K562 (cell line): ENCODE results near the gene ETV3. TPM values are rescaled to one million over a fixed set of nuclear protein-coding genes. Genes with fewer than 3 reads are reported as not detected.

Experiments used
- ATAC-seq: fragments of 200-7000 bp; cut with Tn5 transposase; 3 replicates; pipeline ENCODE4 v1.9.1; 2020; ENCODE audit warnings: moderate library complexity
- BruUV-seq: library from RNA; stranded (reverse); fragments of 400-500 nt; replicated peaks from 2 replicates; lab custom pipeline; 2021; lab: Mats Ljungman, UMichigan
- CTCF ChIA-PET: fragments of 300-600 bp; formaldehyde crosslinking; extraction: SDS; loops from one replicate; lab custom pipeline; 2021; ENCODE audit warnings: low intra/inter-chr PET ratio; lab: Yijun Ruan, JAX
- POLR2A ChIA-PET: fragments of 300-600, 350-650 bp; sonication (Branson Sonifier 250); formaldehyde crosslinking; extraction: SDS; loops from one replicate; lab custom pipeline; 2021; ENCODE audit warnings: antibody characterized with exemption, inconsistent platforms; lab: Yijun Ruan, JAX
- DNase-seq, 4 experiments: peaks; one replicate each; pipeline versions ENCODE4 v3.0.0 to v3.0.0-alpha.2; 2011 to 2018; ENCODE audit warnings: low spot score in 3 of 4, mixed read lengths in 3 of 4; ENCODE audit errors: extremely low read depth in 1 of 4
- FAIRE-seq: peaks from 2 replicates; lab custom pipeline; 2011; peaks lifted over from hg19 to GRCh38; lab: Jason Lieb, UNC
- H2AFZ ChIP-seq: 2 replicates; pipeline ENCODE4 v1.6.0; 2011; ENCODE audit warnings: low read depth, low read length, control low read depth, inconsistent platforms
- H3K27ac ChIP-seq: fragments of 200-600 bp; 3 replicates; pipeline ENCODE4 v1.8.0; 2011; ENCODE audit warnings: low read depth, mild to moderate bottlenecking, control low read depth, inconsistent platforms, low read length, moderate library complexity, mixed read lengths; ENCODE audit errors: extremely low read depth
- H3K27me3 ChIP-seq, 2 experiments: fragments of 300-600 bp in 1 of 2; 2 replicates in 1 of 2; 3 replicates in 1 of 2; pipeline versions ENCODE4 v1.6.0 to v1.8.0; 2011; ENCODE audit warnings: inconsistent platforms in 2 of 2, low read length in 2 of 2, mild to moderate bottlenecking in 1 of 2, mixed read lengths in 1 of 2, moderate library complexity in 1 of 2; ENCODE audit not compliant: control insufficient read depth in 2 of 2, insufficient read depth in 2 of 2
- H3K36me3 ChIP-seq: fragments of 300-600 bp; 3 replicates; pipeline ENCODE4 v1.8.0; 2011; ENCODE audit warnings: mild to moderate bottlenecking, low read length, inconsistent platforms; ENCODE audit not compliant: control insufficient read depth, insufficient read depth
- H3K4me1 ChIP-seq, 2 experiments: fragments of 200-600 bp in 1 of 2; replicated peaks in 1 of 2; 2 replicates in 1 of 2; 3 replicates in 1 of 2; pipeline versions ENCODE4 v1.5.1 to v1.8.0; 2011; ENCODE audit warnings: inconsistent platforms in 2 of 2, low read length in 2 of 2, mild to moderate bottlenecking in 1 of 2, mixed read lengths in 1 of 2, moderate library complexity in 1 of 2; ENCODE audit not compliant: control insufficient read depth in 2 of 2, insufficient read depth in 2 of 2
- H3K4me2 ChIP-seq: 2 replicates; pipeline ENCODE4 v1.6.1; 2011; ENCODE audit warnings: low read length, control low read depth, inconsistent platforms, mixed read lengths; ENCODE audit not compliant: insufficient read depth
- H3K4me3 ChIP-seq: fragments of 200-600 bp; sonication (generic), shearing (Covaris generic); 2 replicates; pipeline ENCODE4 v1.5.1; 2016; ENCODE audit warnings: control low read depth, inconsistent platforms
- H3K79me2 ChIP-seq: fragments of 200-600 bp; 3 replicates; pipeline ENCODE4 v1.8.0; 2011; ENCODE audit warnings: low read length, inconsistent platforms; ENCODE audit not compliant: control insufficient read depth, insufficient read depth
- H3K9ac ChIP-seq, 2 experiments: 2 replicates each; pipeline versions ENCODE4 v1.6.0 to v1.6.1; 2011; ENCODE audit warnings: low read depth in 2 of 2, low read length in 2 of 2, control low read depth in 1 of 2, inconsistent platforms in 1 of 2, mild to moderate bottlenecking in 1 of 2, mixed read lengths in 1 of 2; ENCODE audit not compliant: insufficient read depth in 1 of 2
- H3K9me1 ChIP-seq: one replicate; pipeline ENCODE4 v1.6.0; 2011; ENCODE audit warnings: inconsistent platforms, mild to moderate bottlenecking, low read length, moderate library complexity; ENCODE audit not compliant: control insufficient read depth, insufficient read depth
- H3K9me3 ChIP-seq: replicated peaks from 2 replicates; pipeline ENCODE4 v1.5.1; 2011; ENCODE audit warnings: low read depth, low read length, inconsistent platforms; ENCODE audit not compliant: control insufficient read depth, insufficient read depth
- H4K20me1 ChIP-seq: replicated peaks from 2 replicates; pipeline ENCODE4 v1.6.1; 2011; ENCODE audit warnings: low read length, inconsistent platforms, mixed read lengths; ENCODE audit not compliant: control insufficient read depth, insufficient read depth
- CEBPB ChIP-seq: fragments of 450-650 bp; IDR thresholded peaks from 2 replicates; pipeline ENCODE4 v1.6.1; 2016; ENCODE audit warnings: missing genetic modification characterization, missing compliant biosample characterization
- FIP1L1 ChIP-seq: fragments of 200-400 bp; formaldehyde crosslinking; IDR thresholded peaks from 2 replicates; pipeline ENCODE4 v1.6.1; 2018; ENCODE audit warnings: mild to moderate bottlenecking, low read depth, low read length; ENCODE audit not compliant: poor library complexity, severe bottlenecking
- HDAC8 ChIP-seq: fragments of 450-650 bp; IDR thresholded peaks from 2 replicates; pipeline ENCODE4 v1.6.1; 2016; ENCODE audit warnings: mild to moderate bottlenecking, missing genetic modification characterization, moderate library complexity, missing compliant biosample characterization
- ZNF165 ChIP-seq: fragments of 250-450 bp; sonication (Bioruptor Pico); IDR thresholded peaks from 2 replicates; pipeline ENCODE4 v1.4.0; 2020; ENCODE audit warnings: borderline replicate concordance
- ZNF217 ChIP-seq: sonication (generic); formaldehyde crosslinking; IDR thresholded peaks from 2 replicates; pipeline ENCODE4 v1.8.0; 2022; ENCODE audit warnings: mild to moderate bottlenecking, missing genetic modification reagents
- ZNF778 ChIP-seq: fragments of 450-650 bp; formaldehyde crosslinking; IDR thresholded peaks from 2 replicates; pipeline ENCODE4 v1.4.0; 2020; ENCODE audit warnings: mild to moderate bottlenecking, moderate library complexity
- WGBS: fragments of 100-300 bp; shearing (Covaris generic); methylation state at CpG from one replicate; pipeline ENCODE4 v1.1.6; 2016; ENCODE audit warnings: low coverage, mixed read lengths; ENCODE audit not compliant: insufficient coverage; ENCODE audit errors: missing lambda C conversion rate; 5-methylcytosine and 5-hydroxymethylcytosine counted together
- in situ Hi-C: fragments of 300-500 bp; cut with MboI; formaldehyde crosslinking; loops from 4 replicates; pipeline ENCODE4 v1.15.0; 2018; ENCODE audit warnings: inconsistent platforms, mixed read lengths
- intact Hi-C: fragments of 100-400 bp; cut with micrococcal nuclease; formaldehyde crosslinking; loops from 2 replicates; pipeline ENCODE4 v1.14.2; 2022
- polyA plus RNA-seq, 8 experiments: library from polyadenylated mRNA; depleted of rRNA in 4 of 8; stranded (reverse) in 5 of 8; unstranded in 3 of 8; fragments of >200 nt; fragmentation: Nextera tagmentation in 2 of 8; fragmentation: Illumina TruSeq in 1 of 8; extraction: Ambion mirVana in 2 of 8; extraction: Trizol in 1 of 8; gene quantifications; 2 replicates each; pipeline versions ENCODE4 v1.2.1 to v1.2.3, GENCODE V29; 2011 to 2014; ENCODE audit warnings: inconsistent platforms in 1 of 8, missing spikeins in 1 of 8
- total RNA-seq, 7 experiments: library from RNA; depleted of rRNA in 6 of 7; stranded (reverse); fragments of >200 nt in 6 of 7; fragmentation: Illumina TruSeq in 2 of 7; extraction: Trizol in 2 of 7; gene quantifications; 2 replicates each; pipeline versions ENCODE4 v1.2.1 to v1.2.3, GENCODE V29; 2011 to 2021; ENCODE audit warnings: low replicate concordance in 1 of 7
- TF ChIP-seq, protein P1 (sequence below): sonication (generic); formaldehyde crosslinking; IDR thresholded peaks from 2 replicates; pipeline ENCODE4 v1.8.0; 2023; ENCODE audit warnings: mild to moderate bottlenecking, missing genetic modification reagents

ETV3 gene
- total and polyA plus RNA-seq, 9 of the 15 experiments (the other 6 are each of a cell fraction or from before 2014, with no cell fraction given), result 3.1 to 16.0 (median 9.0) TPM

DNA sequence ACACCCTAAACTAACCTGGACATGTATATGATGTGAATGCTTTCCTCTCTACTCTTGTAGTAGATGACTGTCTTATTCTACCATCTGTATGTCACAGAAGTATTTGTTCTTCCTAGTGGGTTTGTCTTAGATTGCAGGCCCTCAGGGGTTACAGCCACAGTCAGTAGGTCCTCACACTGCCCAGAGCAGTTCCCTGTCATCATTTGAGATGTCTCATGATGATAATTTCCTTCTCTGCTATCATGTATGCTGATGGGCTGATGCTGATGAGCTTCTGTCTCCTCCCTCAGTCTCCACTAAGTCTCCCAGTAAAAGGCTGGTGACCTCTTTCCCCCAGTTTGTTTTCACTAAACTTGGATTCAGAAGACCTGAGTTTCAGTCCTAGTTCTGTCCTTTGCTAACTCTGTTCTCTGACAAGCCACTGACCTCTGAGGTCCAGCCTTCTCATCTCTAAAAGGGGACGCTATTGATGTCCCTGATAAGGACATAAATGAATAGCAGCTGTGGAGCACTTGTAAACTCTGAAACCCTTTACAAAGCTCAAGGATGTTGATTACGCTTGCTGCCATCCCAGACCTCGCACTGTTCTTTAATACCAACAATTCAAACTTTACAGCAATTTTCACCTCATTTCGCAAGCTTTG is 3.1 kb upstream of the ETV3 start:
- FAIRE-seq, result no peak
- H2AFZ ChIP-seq, result peak overlapping the region; percentile 11
- H3K4me2 ChIP-seq, result no peak overlapping the region
- H3K27me3 ChIP-seq, result no peaks in the 10 kb centered on the region
- WGBS, result 72% methylated on average over 4 of the region's 4 CpGs
- intact Hi-C loops (no loop called here), in situ Hi-C loops (no loop called here)
- H3K36me3 ChIP-seq, result 0 out of 3 replicates have a peak, but pooled peaks cover under 1% of the 10 kb centered on the region
- H3K9me1 ChIP-seq, result no peaks in the 10 kb centered on the region
- DNase-seq, result no peak
- H3K27ac ChIP-seq, result no peak overlapping the region
- no peak overlapping the region for H3K9ac ChIP-seq
- ChIA-PET CTCF (no interaction called here), POLR2A (interaction anchor here (0.6 to 1.5 kb wide), 6 partner anchors 11 to 522 kb away, joined by 3 to 4 read pairs (median 3); no protein-coding TSS in a partner anchor)
- no TSS peak for BruUV-seq
- H4K20me1 ChIP-seq, result 0 out of 2 replicates have a peak, but pooled peaks cover 9% of the 10 kb centered on the region
- peaks cover 19% of the 10 kb centered on the region for H3K79me2 ChIP-seq
- peaks cover 20 to 21% of the 10 kb centered on the region in 2 experiments; a peak in 4 of 5 replicates for H3K4me1 ChIP-seq
- no peaks in the 10 kb centered on the region for H3K9me3 ChIP-seq
- TF ChIP-seq ZNF778 (CRISPR knock-in tag) (no peak), ZNF217 (no peak), ZNF165 (no peak), FIP1L1 (no peak), CEBPB (0 out of 2 replicates have a peak, but pooled peaks have one; percentile 28), HDAC8 (tag) (no peak)
- TF ChIP-seq, protein P1, sequence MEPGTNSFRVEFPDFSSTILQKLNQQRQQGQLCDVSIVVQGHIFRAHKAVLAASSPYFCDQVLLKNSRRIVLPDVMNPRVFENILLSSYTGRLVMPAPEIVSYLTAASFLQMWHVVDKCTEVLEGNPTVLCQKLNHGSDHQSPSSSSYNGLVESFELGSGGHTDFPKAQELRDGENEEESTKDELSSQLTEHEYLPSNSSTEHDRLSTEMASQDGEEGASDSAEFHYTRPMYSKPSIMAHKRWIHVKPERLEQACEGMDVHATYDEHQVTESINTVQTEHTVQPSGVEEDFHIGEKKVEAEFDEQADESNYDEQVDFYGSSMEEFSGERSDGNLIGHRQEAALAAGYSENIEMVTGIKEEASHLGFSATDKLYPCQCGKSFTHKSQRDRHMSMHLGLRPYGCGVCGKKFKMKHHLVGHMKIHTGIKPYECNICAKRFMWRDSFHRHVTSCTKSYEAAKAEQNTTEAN (CRISPR knock-in tag), result no peak
- TF ChIP-seq, all 486 proteins: peak for 1
- ATAC-seq, result no peak
- no peak overlapping the region for H3K4me3 ChIP-seq
